ENCODE data around the gene GNGT2.

GNGT2 gene

GRCh38 chr17:49168706-49169105 lies 41.7 kb downstream of the GNGT2 start:
- no peak for DNase-seq (ENCODE audit: low read depth)

DNA sequence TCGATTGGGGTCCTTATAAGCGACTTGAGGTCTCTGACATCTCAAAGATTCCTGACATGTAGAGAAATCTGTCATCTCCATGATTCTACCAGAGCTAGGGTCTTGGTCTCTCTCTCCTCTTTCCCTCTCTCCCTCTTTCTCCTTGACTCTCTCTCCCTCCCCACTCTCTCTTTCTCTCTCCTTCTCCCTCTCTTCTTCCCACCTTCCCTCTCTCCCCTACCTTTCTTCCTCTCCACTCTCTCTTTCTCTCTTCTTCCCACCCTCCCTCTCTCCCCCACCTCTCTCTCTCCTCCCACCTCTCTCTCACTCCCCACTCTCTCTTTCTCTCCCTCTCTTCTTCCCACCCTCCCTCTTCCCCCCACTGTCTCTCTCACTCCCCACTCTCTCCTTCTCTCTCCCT lies 45.2 kb downstream of the GNGT2 start:
- DNase-seq (ENCODE audit: low read depth) = no peak

DNA sequence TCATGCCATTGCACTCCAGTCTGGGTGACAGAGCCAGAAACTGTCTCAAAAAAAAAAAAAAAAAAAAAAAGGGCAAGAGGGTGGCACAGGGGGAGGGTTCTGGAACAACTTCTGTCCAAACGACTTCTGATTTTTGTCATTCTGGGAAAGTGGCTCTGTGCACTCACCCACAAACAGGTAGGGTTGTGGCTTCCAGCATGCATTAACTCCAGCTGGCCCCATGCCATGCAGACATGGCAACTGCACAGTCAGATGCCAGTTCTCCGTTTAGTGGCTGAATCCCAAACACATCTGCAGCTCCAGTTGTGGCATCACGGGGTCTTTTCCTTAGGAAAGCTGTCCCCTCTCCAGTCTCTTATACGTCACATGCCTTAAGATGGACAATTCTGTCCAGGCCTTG lies 47.5 kb downstream of the GNGT2 start:
- DNase-seq (ENCODE audit: low read depth) = no peak

DNA sequence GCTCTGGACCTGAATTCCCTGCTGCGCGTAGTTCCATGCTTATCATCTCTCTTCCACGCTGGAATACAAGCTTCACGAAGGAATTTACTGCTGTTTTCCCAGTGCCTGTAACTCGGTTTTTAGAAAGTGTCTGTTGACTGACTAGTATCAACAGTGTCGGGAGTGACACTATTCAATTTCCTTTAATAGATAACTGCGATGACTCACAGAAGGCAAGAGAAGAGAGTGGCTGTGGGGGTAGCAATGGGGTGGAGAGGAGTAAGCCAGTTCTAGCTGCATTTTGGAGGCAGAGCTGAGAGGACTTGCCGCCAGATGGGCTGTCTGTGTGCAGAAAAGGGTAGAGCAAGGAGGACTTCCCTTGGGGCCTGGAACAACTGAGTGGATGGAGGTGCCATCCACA lies 52.6 kb downstream of the GNGT2 start:
- DNase-seq (ENCODE audit: low read depth) = no peak

GRCh38 chr17:49156256-49156655 lies 54.1 kb downstream of the GNGT2 start:
- no peak for DNase-seq (ENCODE audit: low read depth)

Measured in stimulated activated CD8-positive, alpha-beta memory T cell treated with anti-CD3 and anti-CD28 coated beads, Interleukin-12 subunit alpha, Interleukin-12 subunit beta, amount 100 ng/mL, for 1 hour (primary cell).